Measurements from ENCODE around the gene PLB1.

GRCh38 chr2:28544922-28545589 lies 49.2 kb downstream of the PLB1 start:
- no peak for TF ChIP-seq POLR2AphosphoS5 (IDR thresholded peaks at IDR 0.05; ENCODE audit: low read depth)
- TF ChIP-seq CTCF (conservative IDR thresholded peaks at IDR 0.05; ENCODE audit: low read depth in 2 of 2): no peak
- no peak for TF ChIP-seq EZH2 (IDR thresholded peaks at IDR 0.05; ENCODE audit: low read depth, unreplicated experiment)
- no peak for TF ChIP-seq EZH2phosphoT487 (IDR thresholded peaks at IDR 0.05; ENCODE audit: unreplicated experiment)
- no peak for TF ChIP-seq ZNF331 (CRISPR knock-in tag; IDR thresholded peaks at IDR 0.05; ENCODE audit: low read depth)
- TF ChIP-seq REST (IDR thresholded peaks at IDR 0.05; ENCODE audit: unreplicated experiment): no peak
- TF ChIP-seq ZNF114 (CRISPR knock-in tag; IDR thresholded peaks at IDR 0.05): no peak
- TF ChIP-seq ETS1 (IDR thresholded peaks at IDR 0.05): no peak
- TF ChIP-seq CREB1 (CRISPR knock-in tag; IDR thresholded peaks at IDR 0.05; ENCODE audit: low read depth): no peak
- no peak for TF ChIP-seq NANOG (IDR thresholded peaks at IDR 0.05; ENCODE audit: borderline replicate concordance)
